H1 (cell line): ENCODE measurements around the gene CACNA1C. TPM values are rescaled to one million over a fixed set of nuclear protein-coding genes. Genes with fewer than 3 reads are reported as not detected.

Experiments
- CTCF ChIA-PET: fragments of 300-600 bp; sonication (Branson Sonifier 250); formaldehyde crosslinking; loops from one replicate; lab custom pipeline; 2021; ENCODE audit not compliant: partially characterized antibody; lab: Charles Lee
- POLR2A ChIA-PET: fragments of 300-600 bp; sonication (Branson Sonifier 250); formaldehyde crosslinking; loops from one replicate; lab custom pipeline; 2021; ENCODE audit warnings: inconsistent platforms; ENCODE audit not compliant: partially characterized antibody; lab: Charles Lee
- DNase-seq, 2 experiments: peaks; one replicate each; pipeline versions ENCODE4 v3.0.0 to v3.0.0-alpha.2; 2010 to 2022; ENCODE audit warnings: low spot score in 2 of 2, low read depth in 1 of 2, mixed read lengths in 1 of 2
- FAIRE-seq: peaks from 2 replicates; lab custom pipeline; 2011; peaks lifted over from hg19 to GRCh38; lab: Jason Lieb, UNC
- H2AFZ ChIP-seq: 2 replicates; pipeline ENCODE4 v1.8.1; 2012; ENCODE audit warnings: low read length, inconsistent platforms
- H2AK5ac ChIP-seq: 2 replicates; pipeline ENCODE4 v1.6.1; 2013; ENCODE audit warnings: low read depth, low read length
- H2BK120ac ChIP-seq: replicated peaks from 2 replicates; pipeline ENCODE3; 2013; ENCODE audit warnings: low read depth, low read length, inconsistent platforms
- H2BK12ac ChIP-seq: 2 replicates; pipeline ENCODE4 v1.6.1; 2013; ENCODE audit warnings: low read depth, low read length
- H2BK15ac ChIP-seq: 2 replicates; pipeline ENCODE4 v1.6.1; 2013; ENCODE audit warnings: low read length
- H2BK20ac ChIP-seq: 2 replicates; pipeline ENCODE4 v1.6.1; 2013; ENCODE audit warnings: low read length
- H2BK5ac ChIP-seq: 2 replicates; pipeline ENCODE4 v1.6.1; 2013; ENCODE audit warnings: low read depth, low read length
- H3K14ac ChIP-seq: 2 replicates; pipeline ENCODE4 v1.6.1; 2013; ENCODE audit warnings: inconsistent platforms; ENCODE audit not compliant: insufficient read length
- H3K18ac ChIP-seq: 2 replicates; pipeline ENCODE4 v1.6.1; 2013; ENCODE audit warnings: low read length; ENCODE audit errors: extremely low read depth
- H3K23ac ChIP-seq: 2 replicates; pipeline ENCODE4 v1.6.1; 2013; ENCODE audit warnings: inconsistent platforms; ENCODE audit not compliant: insufficient read length
- H3K23me2 ChIP-seq: 2 replicates; pipeline ENCODE4 v1.6.1; 2013; ENCODE audit warnings: low read depth, low read length
- H3K27ac ChIP-seq: 2 replicates; pipeline ENCODE4 v1.6.1; 2011; ENCODE audit warnings: low read depth, low read length, inconsistent platforms
- H3K27me3 ChIP-seq, 4 experiments: replicated peaks in 1 of 4; 1 replicate in 1 of 4; 2 replicates in 3 of 4; pipeline versions ENCODE4 v1.6.1 to v1.8.1; 2011 to 2013; ENCODE audit warnings: low read length in 3 of 4, mild to moderate bottlenecking in 3 of 4, inconsistent platforms in 2 of 4, mixed read lengths in 2 of 4, moderate library complexity in 1 of 4; ENCODE audit not compliant: control insufficient read depth in 3 of 4, insufficient read depth in 3 of 4; ENCODE audit errors: extremely low read depth in 1 of 4
- H3K36me3 ChIP-seq, 4 experiments: 2 replicates each; pipeline versions ENCODE4 v1.6.1 to v1.8.1; 2011 to 2013; ENCODE audit warnings: mild to moderate bottlenecking in 4 of 4, low read length in 3 of 4, moderate library complexity in 2 of 4, control low read depth in 1 of 4, inconsistent platforms in 1 of 4; ENCODE audit not compliant: insufficient read depth in 4 of 4, control insufficient read depth in 2 of 4
- H3K4ac ChIP-seq: replicated peaks from 2 replicates; pipeline ENCODE3; 2013; ENCODE audit warnings: low read length, low read depth, mixed read lengths, inconsistent platforms; ENCODE audit not compliant: insufficient read length
- H3K4me1 ChIP-seq, 4 experiments: replicated peaks in 1 of 4; 1 replicate in 1 of 4; 2 replicates in 3 of 4; pipeline versions ENCODE4 v1.6.1 to v1.8.1; 2011 to 2013; ENCODE audit warnings: low read length in 3 of 4, inconsistent platforms in 2 of 4, mixed read lengths in 1 of 4; ENCODE audit not compliant: insufficient read depth in 4 of 4, control insufficient read depth in 3 of 4
- H3K4me2 ChIP-seq, 2 experiments: 2 replicates each; pipeline versions ENCODE4 v1.6.1 to v1.8.1; 2011 to 2013; ENCODE audit warnings: low read depth in 2 of 2, low read length in 2 of 2, control low read depth in 1 of 2, inconsistent platforms in 1 of 2, mild to moderate bottlenecking in 1 of 2; ENCODE audit not compliant: insufficient read depth in 1 of 2
- H3K4me3 ChIP-seq, 4 experiments: fragments of 200-600, 300-600 bp in 1 of 4; sonication (generic), shearing (Covaris generic), sonication (Bioruptor Twin) in 1 of 4; 2 replicates each; pipeline versions ENCODE4 v1.5.1 to v1.8.1; 2011 to 2016; ENCODE audit warnings: low read length in 4 of 4, low read depth in 3 of 4, control low read depth in 2 of 4, inconsistent platforms in 2 of 4, mild to moderate bottlenecking in 2 of 4, mixed read lengths in 1 of 4, moderate library complexity in 1 of 4; ENCODE audit not compliant: insufficient read depth in 2 of 4; ENCODE audit errors: extremely low read depth in 1 of 4
- H3K56ac ChIP-seq: replicated peaks from 2 replicates; pipeline ENCODE3; 2013; ENCODE audit warnings: low read depth, mild to moderate bottlenecking, mixed read lengths, low read length, inconsistent platforms; ENCODE audit not compliant: insufficient read length
- H3K79me1 ChIP-seq: 2 replicates; pipeline ENCODE4 v1.6.1; 2013; ENCODE audit warnings: low read depth, low read length, control low read depth
- H3K79me2 ChIP-seq, 2 experiments: 2 replicates each; pipeline versions ENCODE4 v1.6.1 to v1.8.1; 2012 to 2013; ENCODE audit warnings: low read length in 2 of 2, mild to moderate bottlenecking in 2 of 2, inconsistent platforms in 1 of 2; ENCODE audit not compliant: insufficient read depth in 2 of 2, control insufficient read depth in 1 of 2
- H3K9ac ChIP-seq, 4 experiments: replicated peaks in 1 of 4; 1 replicate in 1 of 4; 2 replicates in 3 of 4; pipeline versions ENCODE4 v1.6.1 to v1.8.1; 2011 to 2013; ENCODE audit warnings: low read depth in 3 of 4, low read length in 3 of 4, control low read depth in 2 of 4, mild to moderate bottlenecking in 2 of 4, moderate library complexity in 2 of 4, inconsistent platforms in 1 of 4; ENCODE audit errors: extremely low read depth in 1 of 4
- H3K9me3 ChIP-seq, 2 experiments: 2 replicates each; pipeline versions ENCODE4 v1.6.1 to v1.8.1; 2012 to 2013; ENCODE audit warnings: mild to moderate bottlenecking in 2 of 2, moderate library complexity in 2 of 2, control low read depth in 1 of 2, inconsistent platforms in 1 of 2, low read depth in 1 of 2, low read length in 1 of 2, mixed read lengths in 1 of 2; ENCODE audit not compliant: insufficient read depth in 2 of 2
- H4K20me1 ChIP-seq, 2 experiments: replicated peaks in 1 of 2; 2 replicates each; pipeline versions ENCODE3 to v1.8.1; 2011 to 2013; ENCODE audit warnings: inconsistent platforms in 2 of 2, low read length in 2 of 2, mild to moderate bottlenecking in 1 of 2; ENCODE audit not compliant: insufficient read depth in 2 of 2, control insufficient read depth in 1 of 2
- H4K5ac ChIP-seq: 2 replicates; pipeline ENCODE4 v1.6.1; 2013; ENCODE audit warnings: low read length, low read depth, mixed read lengths, inconsistent platforms; ENCODE audit not compliant: insufficient read length
- H4K8ac ChIP-seq: 2 replicates; pipeline ENCODE4 v1.8.0; 2013; ENCODE audit warnings: mild to moderate bottlenecking, moderate library complexity, low read length, inconsistent platforms; ENCODE audit not compliant: insufficient read depth; ENCODE audit errors: extremely low read depth
- H4K91ac ChIP-seq: replicated peaks from 2 replicates; pipeline ENCODE3; 2013; ENCODE audit warnings: low read length, mixed read lengths, inconsistent platforms; ENCODE audit not compliant: insufficient read length
- BRCA1 ChIP-seq: IDR thresholded peaks from 2 replicates; pipeline ENCODE4 v1.6.1; 2012; ENCODE audit warnings: low read depth, low read length, improper control_type of control experiment
- CEBPB ChIP-seq: IDR thresholded peaks from 2 replicates; pipeline ENCODE4 v1.6.1; 2012; ENCODE audit warnings: low read depth, low read length
- FOSL1 ChIP-seq: IDR thresholded peaks from 2 replicates; pipeline ENCODE4 v1.6.1; 2011; ENCODE audit warnings: mild to moderate bottlenecking, low read depth, low read length, moderate library complexity; ENCODE audit not compliant: insufficient read depth
- POLR2A ChIP-seq, 2 experiments: IDR thresholded peaks; 1 replicate in 1 of 2; 2 replicates in 1 of 2; pipeline ENCODE4 v1.6.1; 2011; ENCODE audit warnings: low read depth in 2 of 2, low read length in 2 of 2, mild to moderate bottlenecking in 2 of 2; ENCODE audit errors: control extremely low read depth in 1 of 2
- SAP30 ChIP-seq: fragments of 300-600 bp; sonication (generic); IDR thresholded peaks from 2 replicates; pipeline ENCODE4 v1.7.1; 2012; ENCODE audit warnings: low read length, moderate library complexity, mild to moderate bottlenecking, inconsistent platforms; ENCODE audit not compliant: insufficient read depth, insufficient replicate concordance
- SP2 ChIP-seq: IDR thresholded peaks from 2 replicates; pipeline ENCODE4 v1.6.1; 2012; ENCODE audit warnings: mild to moderate bottlenecking, low read length, inconsistent platforms
- WGBS, 2 experiments: shearing (Covaris generic) in 1 of 2; methylation state at CpG; one replicate each; pipeline versions ENCODE4 v1.1.6 to v1.1.7; 2013 to 2015; ENCODE audit warnings: low lambda C conversion rate in 2 of 2, mixed read lengths in 2 of 2, inconsistent platforms in 1 of 2, low coverage in 1 of 2, missing lambda C conversion rate in 1 of 2; ENCODE audit not compliant: insufficient replicate concordance in 2 of 2, insufficient coverage in 1 of 2, insufficient read length in 1 of 2; ENCODE audit errors: extremely low coverage in 1 of 2, missing lambda C conversion rate in 1 of 2; 5-methylcytosine and 5-hydroxymethylcytosine counted together
- polyA plus RNA-seq, 7 experiments: library from polyadenylated mRNA; depleted of rRNA in 3 of 7; stranded (reverse) in 5 of 7; unstranded in 2 of 7; fragments of >200 nt in 5 of 7; fragments of 200-250 nt in 2 of 7; gene quantifications; 1 replicate in 5 of 7; 2 replicates in 1 of 7; 4 replicates in 1 of 7; pipeline versions ENCODE4 v1.2.1 to v1.2.3, GENCODE V29; 2011 to 2013; ENCODE audit warnings: missing spikeins in 2 of 7, mixed read lengths in 2 of 7
- total RNA-seq: library from RNA; stranded (reverse); fragmentation: NEBNext Ultra II Directional; extraction: Animal tissue kit (Norgen Biotek cat#: 25700); gene quantifications from 2 replicates; pipeline ENCODE4 v1.2.1, GENCODE V29; 2021
- TF ChIP-seq, protein P1 (sequence below): IDR thresholded peaks from 2 replicates; pipeline ENCODE4 v1.6.1; 2012; ENCODE audit warnings: inconsistent platforms

CACNA1C gene
- total and polyA plus RNA-seq, 2 of the 8 experiments (the other 6 are each of a cell fraction or from before 2014, with no cell fraction given): 1.3 TPM

DNA sequence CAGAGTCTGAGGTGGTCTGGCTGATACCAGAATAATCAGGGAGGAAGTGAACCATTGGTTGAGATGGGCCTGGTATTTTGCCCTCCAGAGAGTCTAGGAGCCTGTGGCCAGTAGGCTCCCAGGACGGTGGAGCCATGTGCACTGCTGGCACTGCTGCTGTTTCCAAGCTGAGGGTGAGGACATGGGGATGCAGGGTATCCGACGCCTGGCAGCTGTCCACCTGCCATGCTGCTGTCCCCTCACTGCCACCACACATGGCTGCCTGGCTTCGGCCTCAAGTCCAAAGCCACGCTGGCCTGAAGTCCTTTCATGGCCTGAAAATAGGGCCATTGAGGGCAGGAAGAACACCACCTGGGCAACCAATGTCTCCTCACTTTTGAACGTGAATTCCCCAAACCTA, 8.6 kb downstream of the CACNA1C start:
- H4K8ac ChIP-seq: no peak overlapping the region
- no peaks in the 10 kb centered on the region for H3K23me2 ChIP-seq
- H3K36me3 ChIP-seq: no peaks in the 10 kb centered on the region
- H4K91ac ChIP-seq: no peak overlapping the region
- H3K4me1 ChIP-seq: peaks cover 0 to 9% (median under 1%) of the 10 kb centered on the region in 4 experiments; a peak in 4 of 7 replicates
- DNase-seq (no peak), FAIRE-seq (no peak)
- no peak overlapping the region for H2BK20ac ChIP-seq
- no peak overlapping the region; the same call in 1 of the 2 replicates for H2BK12ac ChIP-seq
- no peaks in the 10 kb centered on the region; the same call in 1 of the 2 replicates for H3K79me1 ChIP-seq
- no peak overlapping the region for H2BK120ac ChIP-seq
- H3K9me3 ChIP-seq: no peaks in the 10 kb centered on the region
- H3K27ac ChIP-seq: no peak overlapping the region
- 83% methylated on average over 6 of the region's 6 CpGs; no CpG with 5 or more reads in 1 of the 2 experiments for WGBS, 2 experiments
- no peaks in the 10 kb centered on the region for H3K27me3 ChIP-seq
- no peak overlapping the region for H4K5ac ChIP-seq
- no peak overlapping the region for H3K18ac ChIP-seq
- no peak overlapping the region for H2AK5ac ChIP-seq
- no peak overlapping the region for H3K14ac ChIP-seq
- no peaks in the 10 kb centered on the region for H4K20me1 ChIP-seq
- no peaks in the 10 kb centered on the region for H3K79me2 ChIP-seq
- ChIA-PET POLR2A (no interaction called here), CTCF (interaction anchor here (0.7 to 16.3 kb wide), 8 partner anchors 13 to 243 kb away, joined by 3 to 252 read pairs (median 4); no protein-coding TSS in a partner anchor)
- no peak overlapping the region for H3K56ac ChIP-seq
- no peak overlapping the region for H2BK15ac ChIP-seq
- TF ChIP-seq FOSL1 (no peak), SP2 (no peak), CEBPB (no peak), SAP30 (no peak), POLR2A (IDR thresholded peaks at IDR 0.05; ENCODE audit: control extremely low read depth in 1 of 2, low read depth in 2 of 2, low read length in 2 of 2) (no peak), BRCA1 (no peak)
- TF ChIP-seq, protein P1, sequence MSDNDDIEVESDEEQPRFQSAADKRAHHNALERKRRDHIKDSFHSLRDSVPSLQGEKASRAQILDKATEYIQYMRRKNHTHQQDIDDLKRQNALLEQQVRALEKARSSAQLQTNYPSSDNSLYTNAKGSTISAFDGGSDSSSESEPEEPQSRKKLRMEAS: no peak
- no peak overlapping the region for H3K23ac ChIP-seq
- H3K4me2 ChIP-seq: no peak overlapping the region
- no peak overlapping the region for H3K9ac ChIP-seq
- no peak overlapping the region for H3K4ac ChIP-seq
- no peak overlapping the region for H3K4me3 ChIP-seq
- H2BK5ac ChIP-seq: no peak overlapping the region
- no peak overlapping the region for H2AFZ ChIP-seq
